PC-3 (cell line): ENCODE measurements around the gene PRM3. TPM values are rescaled to one million over a fixed set of nuclear protein-coding genes. Genes with fewer than 3 reads are reported as not detected.

Source experiments
- ATAC-seq: fragments of 200-7000 bp; cut with Tn5 transposase; 2 replicates; pipeline ENCODE4 v1.9.1; 2020; ENCODE audit warnings: mild to moderate bottlenecking, moderate library complexity
- BruUV-seq: library from RNA; stranded (reverse); fragments of 400-500 nt; replicated peaks from 2 replicates; lab custom pipeline; 2021; lab: Mats Ljungman, UMichigan
- CTCF ChIA-PET: fragments of 300-600 bp; sonication (Branson Sonifier 250); formaldehyde crosslinking; loops from one replicate; lab custom pipeline; 2022; ENCODE audit warnings: antibody characterized with exemption; lab: Charles Lee
- POLR2A ChIA-PET: fragments of 300-600 bp; sonication (Branson Sonifier 250); formaldehyde crosslinking; loops from one replicate; lab custom pipeline; 2022; ENCODE audit warnings: antibody characterized with exemption; ENCODE audit not compliant: unreplicated experiment; lab: Charles Lee
- DNase-seq: peaks from one replicate; pipeline ENCODE4 v3.0.0-alpha.2; 2015
- H2AFZ ChIP-seq: fragments of 300-600 bp; sonication (generic); 2 replicates; pipeline ENCODE4 v1.6.0; 2016; ENCODE audit warnings: antibody characterized with exemption, low read length
- H3F3A ChIP-seq: fragments of 300-600 bp; sonication (generic); one replicate; pipeline ENCODE4 v1.6.0; 2017; ENCODE audit warnings: antibody characterized with exemption, low read length, control low read depth, mild to moderate bottlenecking; ENCODE audit not compliant: unreplicated experiment
- H3K27ac ChIP-seq: fragments of 300-600 bp; sonication (generic); 2 replicates; pipeline ENCODE4 v1.5.1; 2016; ENCODE audit warnings: mild to moderate bottlenecking, low read length
- H3K27me3 ChIP-seq: fragments of 300-600 bp; sonication (generic); 2 replicates; pipeline ENCODE4 v1.6.1; 2016; ENCODE audit warnings: low read length, mixed read lengths
- H3K36me3 ChIP-seq: fragments of 300-600 bp; sonication (generic); 2 replicates; pipeline ENCODE4 v1.6.1; 2016; ENCODE audit warnings: low read depth, mixed run types, low read length, mixed read lengths
- H3K4me1 ChIP-seq: fragments of 300-600 bp; sonication (generic); 2 replicates; pipeline ENCODE4 v1.5.1; 2016; ENCODE audit warnings: low read length; ENCODE audit not compliant: insufficient read depth
- H3K4me2 ChIP-seq: fragments of 300-600 bp; sonication (generic); 2 replicates; pipeline ENCODE4 v1.6.0; 2016; ENCODE audit warnings: low read length
- H3K4me3 ChIP-seq: fragments of 300-600 bp; sonication (generic); 2 replicates; pipeline ENCODE4 v1.5.1; 2016; ENCODE audit warnings: mild to moderate bottlenecking, low read length, mixed read lengths
- H3K79me2 ChIP-seq: fragments of 300-600 bp; sonication (generic); 2 replicates; pipeline ENCODE4 v1.6.1; 2017; ENCODE audit warnings: low read length, mixed read lengths
- H3K9ac ChIP-seq: fragments of 300-600 bp; sonication (generic); 2 replicates; pipeline ENCODE4 v1.6.0; 2016; ENCODE audit warnings: mild to moderate bottlenecking, low read length
- H3K9me2 ChIP-seq: fragments of 300-600 bp; sonication (generic); replicated peaks from 2 replicates; pipeline ENCODE4 v1.6.1; 2016; ENCODE audit warnings: mixed run types, low read length, mixed read lengths
- H3K9me3 ChIP-seq: fragments of 300-600 bp; sonication (generic); 2 replicates; pipeline ENCODE4 v1.6.1; 2016; ENCODE audit warnings: low read length, mixed read lengths
- H4K20me1 ChIP-seq: fragments of 300-600 bp; sonication (generic); 2 replicates; pipeline ENCODE4 v1.6.1; 2016; ENCODE audit warnings: low read length, mixed read lengths
- EZH2 ChIP-seq: fragments of 300-600 bp; sonication (generic); IDR thresholded peaks from one replicate; pipeline ENCODE4 v1.6.1; 2017; ENCODE audit warnings: antibody characterized with exemption, mild to moderate bottlenecking, low read length; ENCODE audit not compliant: unreplicated experiment
- EZH2phosphoT487 ChIP-seq: fragments of 300-600 bp; sonication (generic); IDR thresholded peaks from 2 replicates; pipeline ENCODE4 v1.6.1; 2018; ENCODE audit warnings: mild to moderate bottlenecking, antibody characterized with exemption, low read length, borderline replicate concordance
- intact Hi-C: fragments of 100-400 bp; cut with micrococcal nuclease; formaldehyde crosslinking; loops from 2 replicates; pipeline ENCODE4 v1.9.0; 2023
- microRNA-seq: library from miRNA; unstranded; fragments of <30 nt; microRNA quantifications from one replicate; pipeline ENCODE4 v1.1.0, GENCODE V29; 2020; ENCODE audit not compliant: unreplicated experiment
- total RNA-seq: library from RNA; depleted of rRNA; stranded (reverse); fragments of >200 nt; gene quantifications from 2 replicates; pipeline ENCODE4 v1.2.3, GENCODE V29; 2014; rRNA removed
- TF ChIP-seq, protein P1 (sequence below): fragments of 300-600 bp; sonication (generic); conservative IDR thresholded peaks from 2 replicates; pipeline ENCODE4 v1.5.1; 2017; ENCODE audit warnings: antibody characterized with exemption, low read depth, mild to moderate bottlenecking, low read length

The PRM3 gene
- total RNA-seq, 1 experiment from 2014 or later = not detected

DNA sequence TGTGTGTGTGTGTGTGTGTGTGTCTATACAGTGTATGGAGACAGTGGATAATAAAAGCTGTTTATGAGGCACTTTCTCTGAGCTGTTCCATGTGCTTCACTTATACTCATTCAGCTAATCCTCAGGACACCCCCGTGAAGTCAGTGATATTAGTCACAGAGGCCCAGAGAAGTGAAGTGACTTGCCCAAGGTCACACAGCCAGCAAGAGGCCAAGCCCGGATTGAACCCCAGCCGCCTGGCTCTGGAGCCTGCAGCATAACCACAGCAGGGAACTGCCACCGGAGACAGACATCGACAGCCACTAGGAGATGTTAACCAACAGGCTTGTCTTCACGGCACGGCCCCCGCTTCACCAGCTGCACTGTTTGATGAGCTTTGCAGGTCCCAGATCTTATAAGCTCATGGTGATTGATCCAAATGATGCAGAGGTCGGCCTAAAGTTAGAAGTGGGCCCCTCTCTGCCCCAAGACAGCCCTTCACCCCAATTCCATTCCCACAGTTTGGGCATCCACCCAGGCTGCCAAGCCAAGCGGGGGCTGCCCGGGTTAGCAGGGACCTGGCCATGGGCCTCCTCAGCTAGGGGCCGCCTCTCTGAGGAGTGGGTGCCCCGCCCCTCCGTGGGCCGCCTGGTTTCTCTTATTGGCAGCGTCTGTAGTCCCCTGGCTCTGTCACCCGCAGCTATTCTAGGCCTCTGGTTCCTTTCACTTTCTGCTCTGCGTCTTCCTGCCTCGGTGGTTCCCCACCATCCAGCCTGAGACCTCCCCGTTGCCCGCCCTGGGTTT is 48.3 kb downstream of the PRM3 start:
- no peak for DNase-seq
- H3K9me3 ChIP-seq = no peaks in the 10 kb centered on the region
- no peak overlapping the region for H3K27ac ChIP-seq
- TF ChIP-seq, protein P1, sequence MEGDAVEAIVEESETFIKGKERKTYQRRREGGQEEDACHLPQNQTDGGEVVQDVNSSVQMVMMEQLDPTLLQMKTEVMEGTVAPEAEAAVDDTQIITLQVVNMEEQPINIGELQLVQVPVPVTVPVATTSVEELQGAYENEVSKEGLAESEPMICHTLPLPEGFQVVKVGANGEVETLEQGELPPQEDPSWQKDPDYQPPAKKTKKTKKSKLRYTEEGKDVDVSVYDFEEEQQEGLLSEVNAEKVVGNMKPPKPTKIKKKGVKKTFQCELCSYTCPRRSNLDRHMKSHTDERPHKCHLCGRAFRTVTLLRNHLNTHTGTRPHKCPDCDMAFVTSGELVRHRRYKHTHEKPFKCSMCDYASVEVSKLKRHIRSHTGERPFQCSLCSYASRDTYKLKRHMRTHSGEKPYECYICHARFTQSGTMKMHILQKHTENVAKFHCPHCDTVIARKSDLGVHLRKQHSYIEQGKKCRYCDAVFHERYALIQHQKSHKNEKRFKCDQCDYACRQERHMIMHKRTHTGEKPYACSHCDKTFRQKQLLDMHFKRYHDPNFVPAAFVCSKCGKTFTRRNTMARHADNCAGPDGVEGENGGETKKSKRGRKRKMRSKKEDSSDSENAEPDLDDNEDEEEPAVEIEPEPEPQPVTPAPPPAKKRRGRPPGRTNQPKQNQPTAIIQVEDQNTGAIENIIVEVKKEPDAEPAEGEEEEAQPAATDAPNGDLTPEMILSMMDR = no peak
- no peak for TF ChIP-seq EZH2phosphoT487
- no peak for TF ChIP-seq EZH2
- no peak overlapping the region for H3K4me2 ChIP-seq
- no peaks in the 10 kb centered on the region for H4K20me1 ChIP-seq
- no peaks in the 10 kb centered on the region for H3K27me3 ChIP-seq
- ChIA-PET CTCF (no interaction called here), POLR2A (interaction anchor here (0.6 kb wide), 1 partner anchor 15 kb away, joined by 3 read pairs; no protein-coding TSS in a partner anchor)
- H3K9me2 ChIP-seq = no peaks in the 10 kb centered on the region
- H2AFZ ChIP-seq = no peak overlapping the region
- no peak overlapping the region for H3K4me3 ChIP-seq
- no TSS peak for BruUV-seq
- H3K4me1 ChIP-seq = no peaks in the 10 kb centered on the region
- no peak for ATAC-seq
- H3F3A ChIP-seq = no peaks in the 10 kb centered on the region
- H3K36me3 ChIP-seq = no peaks in the 10 kb centered on the region
- H3K79me2 ChIP-seq = no peaks in the 10 kb centered on the region
- intact Hi-C loops = no loop called here
- no peak overlapping the region for H3K9ac ChIP-seq

DNA sequence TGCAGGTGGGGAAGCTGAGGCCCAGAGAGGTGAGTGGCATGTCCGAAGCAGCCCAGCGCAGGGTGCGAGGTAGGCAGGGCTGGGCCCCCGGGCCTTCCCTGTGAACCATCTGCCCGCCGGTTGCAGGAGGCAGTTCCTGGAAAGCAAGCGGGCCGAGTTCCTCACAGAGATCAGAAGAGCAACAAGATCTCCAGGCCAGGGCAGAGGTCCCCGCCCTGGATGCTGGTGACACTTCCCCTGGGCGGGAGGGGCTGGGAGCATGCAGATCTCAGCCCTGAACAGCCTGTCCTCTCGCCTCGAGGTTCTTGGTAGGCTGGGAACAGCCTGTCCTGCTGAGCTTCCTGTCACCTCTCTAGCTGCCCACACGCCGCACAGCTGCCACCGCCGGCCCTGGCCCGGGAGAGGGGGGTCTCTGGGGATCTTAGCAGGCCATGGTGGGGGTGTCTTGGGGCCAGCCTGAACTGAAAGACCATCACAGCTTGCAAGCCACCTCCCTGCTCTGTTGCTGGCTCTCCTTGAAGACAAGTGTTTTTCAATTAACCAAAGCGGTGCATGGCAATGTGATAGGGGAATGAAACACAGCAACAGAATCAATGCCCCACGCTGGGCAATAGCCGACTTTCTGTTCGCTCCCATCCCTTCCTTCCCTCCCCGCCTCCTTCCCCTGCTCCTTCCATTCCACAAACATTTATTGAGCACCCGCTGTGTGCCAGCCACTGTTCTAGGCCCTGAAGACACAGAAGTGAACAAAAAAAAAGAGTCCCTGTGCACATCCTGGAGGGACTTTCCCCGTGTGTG is 49.1 kb downstream of the PRM3 start:
- Histone ChIP-seq H3K9me2 (no peaks in the 10 kb centered on the region), H3K9ac (no peak overlapping the region), H3K27me3 (no peaks in the 10 kb centered on the region), H2AFZ (no peak overlapping the region), H3K4me2 (no peak overlapping the region), H3K4me3 (no peak overlapping the region), H4K20me1 (no peaks in the 10 kb centered on the region), H3K27ac (no peak overlapping the region), H3K4me1 (no peaks in the 10 kb centered on the region), H3K79me2 (no peaks in the 10 kb centered on the region), H3K9me3 (no peaks in the 10 kb centered on the region), H3F3A (no peaks in the 10 kb centered on the region), H3K36me3 (no peaks in the 10 kb centered on the region)
- intact Hi-C loops = no loop called here
- no TSS peak for BruUV-seq
- TF ChIP-seq EZH2 (no peak), EZH2phosphoT487 (no peak)
- TF ChIP-seq, protein P1 = no peak
- ChIA-PET POLR2A (no interaction called here), CTCF (no interaction called here)
- DNase-seq (no peak), ATAC-seq (no peak)

Small RNAs within 50 kb of the gene (microRNA-seq; reads per million reads assigned to microRNA genes)
- not detected for gene MIR548H2

Other genes with a start within 250 kb of the PRM3 start
- gene SOCS1, start 17.4 kb downstream of the PRM3 start, total RNA-seq = 12.5 and 15.5 TPM in 2 replicates
- gene TNP2, start 4.3 kb downstream of the PRM3 start, total RNA-seq = not detected in 2 replicates
- not detected in 2 replicates for gene PRM2, start 2.9 kb upstream of the PRM3 start, total RNA-seq
- not detected in 2 replicates for gene PRM1, start 7.7 kb upstream of the PRM3 start, total RNA-seq
- 10.2 and 10.9 TPM in 2 replicates for gene RMI2, start 71.8 kb upstream of the PRM3 start, total RNA-seq